GM19025 (cell line): Measurements from ENCODE around the gene OCRL.

Source experiments
- ATAC-seq: cut with Tn5 transposase; IDR thresholded peaks from one replicate; pipeline ENCODE4 v1.9.1; 2021; ENCODE audit warnings: mild to moderate bottlenecking, low read depth, moderate library complexity; ENCODE audit not compliant: unreplicated experiment

Gene OCRL

GRCh38 chrX:129540068-129540653, at the start of gene OCRL:
Gene OCRL, plus strand, starts transcription at chrX:129540259. Its CDS starts 181 bp downstream, at chrX:129540440.
- ATAC-seq: peak; percentile 98

GRCh38 chrX:129490330-129490729, 49.7 kb upstream of the OCRL start:
- no peak for ATAC-seq

- ATAC-seq: no peak
Measured at GRCh38 chrX:129493643-129494042, 46.4 kb upstream of the OCRL start.

GRCh38 chrX:129494887-129495286, 45.2 kb upstream of the OCRL start:
- no peak for ATAC-seq

GRCh38 chrX:129495900-129496299, 44.2 kb upstream of the OCRL start:
- no peak for ATAC-seq

- ATAC-seq: no peak
Measured at GRCh38 chrX:129496625-129497024, 43.4 kb upstream of the OCRL start.

GRCh38 chrX:129497146-129497843, 42.8 kb upstream of the OCRL start:
- no peak for ATAC-seq

- no peak for ATAC-seq
Measured at GRCh38 chrX:129510331-129510730, 29.7 kb upstream of the OCRL start.

- no peak for ATAC-seq
Measured at GRCh38 chrX:129511689-129512088, 28.4 kb upstream of the OCRL start.

- ATAC-seq: no peak
Measured at GRCh38 chrX:129512409-129512808, 27.6 kb upstream of the OCRL start.

GRCh38 chrX:129516402-129516801, 23.7 kb upstream of the OCRL start:
- ATAC-seq: no peak

GRCh38 chrX:129520151-129520550, 19.9 kb upstream of the OCRL start:
- no peak for ATAC-seq

- ATAC-seq: no peak
Measured at GRCh38 chrX:129522184-129523078, 17.6 kb upstream of the OCRL start.

- ATAC-seq: no peak
Measured at GRCh38 chrX:129523079-129523911, 16.8 kb upstream of the OCRL start, which contains the start of gene SMARCA1. Gene SMARCA1, minus strand, starts transcription at chrX:129523490. Its CDS starts 120 bp downstream, at chrX:129523370.

GRCh38 chrX:129524250-129524850, 15.7 kb upstream of the OCRL start:
- ATAC-seq: no peak

GRCh38 chrX:129525162-129525561, 14.9 kb upstream of the OCRL start:
- no peak for ATAC-seq

GRCh38 chrX:129525896-129526295, 14.2 kb upstream of the OCRL start:
- ATAC-seq: no peak

- no peak for ATAC-seq
Measured at GRCh38 chrX:129529685-129530281, 10.3 kb upstream of the OCRL start.

GRCh38 chrX:129530410-129530809, 9.6 kb upstream of the OCRL start:
- ATAC-seq: no peak

- no peak for ATAC-seq
Measured at GRCh38 chrX:129531132-129531531, 8.9 kb upstream of the OCRL start.
